PFSK-1 (cell line): ENCODE results near the gene NXN.

ENCODE experiments used
- POLR2AphosphoS5 ChIP-seq: IDR thresholded peaks from 2 replicates; pipeline ENCODE4 v1.6.1; 2012; ENCODE audit warnings: low read depth, mild to moderate bottlenecking, control low read depth, low read length, moderate library complexity
- SIN3A ChIP-seq: IDR thresholded peaks from 2 replicates; pipeline ENCODE4 v1.6.1; 2012; ENCODE audit warnings: mild to moderate bottlenecking, low read length, moderate library complexity, borderline replicate concordance; ENCODE audit not compliant: insufficient read depth
- TAF1 ChIP-seq: IDR thresholded peaks from 2 replicates; pipeline ENCODE4 v1.6.1; 2012; ENCODE audit warnings: low read length, control low read depth, borderline replicate concordance; ENCODE audit not compliant: insufficient read depth

DNA sequence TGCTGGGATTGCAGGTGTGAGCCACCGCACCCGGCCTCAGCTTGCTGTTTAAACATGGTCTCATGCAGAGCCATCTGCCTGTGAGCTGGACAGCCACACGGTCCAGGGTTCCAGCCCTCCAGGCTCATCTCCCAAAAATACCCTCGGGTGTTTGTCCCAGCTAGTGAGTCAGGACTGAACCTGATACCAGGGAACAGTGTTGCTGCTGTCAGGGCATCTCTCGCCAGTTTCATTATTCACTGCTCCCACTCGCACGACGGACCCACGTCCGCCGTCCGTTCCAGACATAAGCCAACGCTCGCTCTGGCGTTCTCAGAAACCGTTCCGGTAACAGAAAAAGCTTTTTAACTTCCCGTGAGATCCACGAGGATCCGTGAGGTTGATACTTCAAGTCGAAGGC lies 77.6 kb downstream of the NXN start:
- TF ChIP-seq POLR2AphosphoS5 (no peak), TAF1 (no peak), SIN3A (no peak)
